Fibroblast of villous mesenchyme (primary cell): ENCODE results near the gene OCIAD1. TPM values are rescaled to one million over a fixed set of nuclear protein-coding genes. Genes with fewer than 3 reads are reported as not detected.
"Not testable (repeated sequence)": the region's sequence is repeated elsewhere in the genome, so short reads cannot be mapped to it uniquely, and the experiment has no call there.

Experiments
- DNase-seq: peaks from one replicate; pipeline ENCODE4 v3.0.0-alpha.2; 2010; ENCODE audit warnings: low read depth
- H3K4me3 ChIP-seq: 2 replicates; pipeline ENCODE4 v1.5.1; 2011; ENCODE audit warnings: low read depth, mild to moderate bottlenecking, low read length
- total RNA-seq: library from RNA; depleted of rRNA; stranded (reverse); fragments of >200 nt; gene quantifications from 2 replicates; pipeline ENCODE4 v1.2.3, GENCODE V29; 2012
- TF ChIP-seq, protein P1 (sequence below): IDR thresholded peaks from 2 replicates; pipeline ENCODE4 v1.5.1; 2012; ENCODE audit warnings: low read depth, mild to moderate bottlenecking, low read length; ENCODE audit not compliant: insufficient read depth

OCIAD1 gene
- total RNA-seq, 1 donor = 123 TPM

DNA sequence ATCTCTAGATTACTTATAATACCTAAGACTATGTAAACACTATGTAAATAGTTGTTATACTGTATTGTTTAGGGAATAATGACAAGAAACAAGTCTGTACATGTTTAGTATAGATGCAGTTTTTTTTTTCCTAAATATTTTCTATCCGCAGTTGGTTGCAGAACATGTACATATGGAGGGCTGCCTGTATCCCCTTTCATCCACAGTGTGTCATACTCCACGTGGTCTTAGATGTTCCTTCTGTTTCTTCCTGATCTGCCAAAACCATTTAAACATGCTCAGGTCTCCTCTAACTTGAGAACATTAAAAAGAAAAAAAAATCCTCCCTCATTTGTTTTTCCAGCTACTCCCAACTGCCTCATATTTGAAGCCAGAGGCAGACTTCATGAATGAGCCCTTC is 14.0 kb downstream of the OCIAD1 start:
- H3K4me3 ChIP-seq = no peak overlapping the region
- no peak for DNase-seq

GRCh38 chr4:48848799-48849198 is 17.9 kb downstream of the OCIAD1 start:
- DNase-seq, H3K4me3 ChIP-seq: not testable (repeated sequence)

More for the DNA sequence above, 14.0 kb downstream of the OCIAD1 start:
- TF ChIP-seq, protein P1, sequence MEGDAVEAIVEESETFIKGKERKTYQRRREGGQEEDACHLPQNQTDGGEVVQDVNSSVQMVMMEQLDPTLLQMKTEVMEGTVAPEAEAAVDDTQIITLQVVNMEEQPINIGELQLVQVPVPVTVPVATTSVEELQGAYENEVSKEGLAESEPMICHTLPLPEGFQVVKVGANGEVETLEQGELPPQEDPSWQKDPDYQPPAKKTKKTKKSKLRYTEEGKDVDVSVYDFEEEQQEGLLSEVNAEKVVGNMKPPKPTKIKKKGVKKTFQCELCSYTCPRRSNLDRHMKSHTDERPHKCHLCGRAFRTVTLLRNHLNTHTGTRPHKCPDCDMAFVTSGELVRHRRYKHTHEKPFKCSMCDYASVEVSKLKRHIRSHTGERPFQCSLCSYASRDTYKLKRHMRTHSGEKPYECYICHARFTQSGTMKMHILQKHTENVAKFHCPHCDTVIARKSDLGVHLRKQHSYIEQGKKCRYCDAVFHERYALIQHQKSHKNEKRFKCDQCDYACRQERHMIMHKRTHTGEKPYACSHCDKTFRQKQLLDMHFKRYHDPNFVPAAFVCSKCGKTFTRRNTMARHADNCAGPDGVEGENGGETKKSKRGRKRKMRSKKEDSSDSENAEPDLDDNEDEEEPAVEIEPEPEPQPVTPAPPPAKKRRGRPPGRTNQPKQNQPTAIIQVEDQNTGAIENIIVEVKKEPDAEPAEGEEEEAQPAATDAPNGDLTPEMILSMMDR = no peak

DNA sequence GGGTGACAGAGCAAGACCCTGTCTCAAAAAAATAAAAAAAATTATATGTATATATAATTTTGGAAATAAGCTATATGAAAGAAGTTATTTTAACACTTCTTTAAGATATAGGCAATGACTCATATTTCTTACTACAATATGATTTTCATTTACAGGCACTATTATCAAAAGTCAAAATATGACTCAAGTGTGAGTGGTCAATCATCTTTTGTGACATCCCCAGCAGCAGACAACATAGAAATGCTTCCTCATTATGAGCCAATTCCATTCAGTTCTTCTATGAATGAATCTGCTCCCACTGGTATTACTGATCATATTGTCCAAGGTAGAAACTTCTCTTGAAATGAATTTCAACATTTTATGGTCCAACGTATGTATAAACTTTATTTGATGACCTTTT is 20.8 kb downstream of the OCIAD1 start:
- no peak for DNase-seq
- TF ChIP-seq, protein P1 = no peak
- H3K4me3 ChIP-seq = no peak overlapping the region

GRCh38 chr4:48853604-48854394 is 22.9 kb downstream of the OCIAD1 start:
- H3K4me3 ChIP-seq = no peak overlapping the region
- no peak for DNase-seq
- TF ChIP-seq, protein P1 = no peak

DNA sequence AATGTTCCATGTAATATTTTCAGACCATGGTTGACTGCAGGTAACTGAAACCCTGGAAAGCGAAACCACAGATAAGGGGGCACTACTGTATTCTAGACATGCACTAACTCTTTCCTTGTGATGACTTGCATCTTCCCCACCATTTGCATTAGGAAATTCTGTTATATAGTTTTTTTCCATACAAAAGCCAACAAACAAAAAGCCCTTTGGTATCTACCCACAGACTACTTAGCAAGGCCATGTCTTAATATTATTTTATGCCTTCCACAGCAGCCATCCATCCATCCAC is 23.5 kb downstream of the OCIAD1 start:
- TF ChIP-seq, protein P1 = no peak
- no peak overlapping the region for H3K4me3 ChIP-seq
- no peak for DNase-seq

- DNase-seq = peak; percentile 44
- TF ChIP-seq, protein P1 = no peak
- no peak overlapping the region for H3K4me3 ChIP-seq
Measured at GRCh38 chr4:48854982-48855381, 24.1 kb downstream of the OCIAD1 start.

DNA sequence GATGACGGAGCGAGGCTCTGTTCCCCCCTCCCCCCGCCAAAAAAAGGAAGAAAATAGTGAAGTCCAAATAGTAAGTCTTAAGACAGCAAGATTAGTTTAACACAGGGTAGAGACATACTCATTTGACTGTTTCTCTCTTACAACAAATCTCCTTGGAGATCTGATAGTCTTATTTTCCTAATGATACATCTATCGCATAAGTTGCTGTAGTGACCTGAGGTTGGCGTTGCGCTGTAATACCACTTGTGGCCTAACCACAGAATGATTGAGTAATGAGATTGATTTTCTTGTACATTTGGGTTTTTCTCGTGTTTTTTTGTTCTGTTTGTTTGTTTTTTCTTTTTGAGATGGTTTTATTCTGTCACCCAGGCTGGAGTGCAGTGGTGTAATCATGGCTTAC is 27.2 kb downstream of the OCIAD1 start:
- TF ChIP-seq, protein P1 = no peak
- no peak overlapping the region for H3K4me3 ChIP-seq
- no peak for DNase-seq
